D341Med (cell line): ENCODE measurements around the gene ANAPC2.

Experiments
- DNase-seq: peaks from one replicate; pipeline ENCODE4 v3.0.0; 2012; ENCODE audit warnings: low spot score

ANAPC2 gene, protein sequence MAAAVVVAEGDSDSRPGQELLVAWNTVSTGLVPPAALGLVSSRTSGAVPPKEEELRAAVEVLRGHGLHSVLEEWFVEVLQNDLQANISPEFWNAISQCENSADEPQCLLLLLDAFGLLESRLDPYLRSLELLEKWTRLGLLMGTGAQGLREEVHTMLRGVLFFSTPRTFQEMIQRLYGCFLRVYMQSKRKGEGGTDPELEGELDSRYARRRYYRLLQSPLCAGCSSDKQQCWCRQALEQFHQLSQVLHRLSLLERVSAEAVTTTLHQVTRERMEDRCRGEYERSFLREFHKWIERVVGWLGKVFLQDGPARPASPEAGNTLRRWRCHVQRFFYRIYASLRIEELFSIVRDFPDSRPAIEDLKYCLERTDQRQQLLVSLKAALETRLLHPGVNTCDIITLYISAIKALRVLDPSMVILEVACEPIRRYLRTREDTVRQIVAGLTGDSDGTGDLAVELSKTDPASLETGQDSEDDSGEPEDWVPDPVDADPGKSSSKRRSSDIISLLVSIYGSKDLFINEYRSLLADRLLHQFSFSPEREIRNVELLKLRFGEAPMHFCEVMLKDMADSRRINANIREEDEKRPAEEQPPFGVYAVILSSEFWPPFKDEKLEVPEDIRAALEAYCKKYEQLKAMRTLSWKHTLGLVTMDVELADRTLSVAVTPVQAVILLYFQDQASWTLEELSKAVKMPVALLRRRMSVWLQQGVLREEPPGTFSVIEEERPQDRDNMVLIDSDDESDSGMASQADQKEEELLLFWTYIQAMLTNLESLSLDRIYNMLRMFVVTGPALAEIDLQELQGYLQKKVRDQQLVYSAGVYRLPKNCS

DNA sequence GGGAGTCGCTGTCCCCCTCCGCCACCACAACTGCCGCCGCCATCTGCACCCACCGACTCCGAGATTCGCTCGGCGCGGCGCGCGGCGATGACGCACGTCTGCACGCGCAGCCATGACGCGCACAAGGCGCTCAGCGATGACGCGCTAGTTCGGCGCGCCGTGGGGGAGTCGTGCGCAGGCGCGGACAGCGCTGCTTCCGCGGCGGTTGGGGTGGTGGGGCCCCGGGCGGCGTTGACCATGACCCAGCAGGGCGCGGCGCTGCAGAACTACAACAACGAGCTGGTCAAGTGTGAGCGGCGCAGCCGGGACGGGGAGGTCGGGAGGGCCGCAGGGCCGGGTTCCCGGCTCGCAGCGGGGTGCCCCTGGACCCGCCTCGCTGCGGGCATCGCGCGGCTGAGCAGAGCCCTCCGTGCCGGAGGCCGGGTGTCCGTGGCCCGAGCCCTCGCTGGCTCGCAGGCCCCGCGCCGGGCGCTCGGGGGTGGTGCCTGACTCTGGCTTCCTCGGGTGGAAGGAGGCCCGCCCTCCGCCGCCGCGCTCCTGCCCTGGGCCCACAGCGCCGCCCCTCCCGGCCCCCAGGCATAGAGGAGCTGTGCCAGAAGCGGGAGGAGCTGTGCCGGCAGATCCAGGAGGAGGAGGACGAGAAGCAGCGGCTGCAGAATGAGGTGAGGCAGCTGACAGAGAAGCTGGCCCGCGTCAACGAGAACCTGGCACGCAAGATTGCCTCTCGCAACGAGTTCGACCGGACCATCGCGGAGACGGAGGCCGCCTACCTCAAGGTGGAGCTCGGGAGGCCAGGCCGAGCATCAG is at the start of gene ANAPC2, which contains the start of gene SSNA1:
Gene ANAPC2 (minus strand): TSS at position 71 of the 807 bp plus-strand sequence. CDS start 28 bp downstream, at position 43.
Gene SSNA1 (plus strand): TSS at position 187 of the 807 bp plus-strand sequence. CDS start 51 bp downstream, at position 238.
- DNase-seq, result peak; percentile 98

- no peak for DNase-seq
Observed at GRCh38 chr9:137236936-137237421, 48.6 kb upstream of the ANAPC2 start.

GRCh38 chr9:137236238-137236935 is 48.0 kb upstream of the ANAPC2 start:
- DNase-seq, result peak; percentile 93

DNA sequence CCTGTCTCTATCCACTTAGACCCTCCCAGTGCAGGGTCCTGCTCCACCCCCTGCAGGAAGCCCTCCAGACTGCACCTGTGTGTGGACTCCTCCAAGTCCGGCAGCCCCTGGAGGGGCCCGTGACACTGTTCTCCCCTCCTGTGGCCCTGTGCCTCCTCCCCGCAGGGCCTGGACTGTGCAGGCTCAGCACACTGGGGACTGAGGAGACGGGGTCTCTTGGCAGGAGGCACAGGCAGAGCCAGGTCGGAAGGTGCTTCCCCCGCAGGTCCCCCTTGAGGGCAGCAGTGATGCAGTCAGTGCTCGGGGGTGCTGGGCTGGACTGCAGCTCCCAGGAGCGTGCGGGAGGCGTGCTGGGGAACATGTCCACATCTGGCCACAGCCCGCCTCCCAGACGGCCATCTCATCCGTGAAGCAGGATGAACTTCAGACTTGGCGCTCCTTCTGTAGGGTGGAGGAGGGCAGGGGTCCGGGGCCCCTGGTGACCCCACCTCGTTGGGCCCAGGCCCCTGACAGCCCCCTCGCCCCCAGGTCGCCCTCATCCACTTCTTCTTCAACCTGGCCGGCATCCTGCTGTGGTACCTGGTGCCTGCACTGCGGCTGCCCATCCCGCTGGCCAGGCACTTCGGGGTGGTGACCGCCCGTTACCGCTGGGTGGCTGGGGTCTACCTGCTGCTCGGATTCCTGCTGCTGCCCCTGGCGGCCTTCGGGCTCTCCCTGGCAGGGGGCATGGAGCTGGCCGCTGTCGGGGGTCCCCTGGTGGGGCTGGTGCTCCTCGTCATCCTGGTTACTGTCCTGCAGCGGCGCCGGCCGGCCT is 47.3 kb upstream of the ANAPC2 start:
- no peak for DNase-seq

DNA sequence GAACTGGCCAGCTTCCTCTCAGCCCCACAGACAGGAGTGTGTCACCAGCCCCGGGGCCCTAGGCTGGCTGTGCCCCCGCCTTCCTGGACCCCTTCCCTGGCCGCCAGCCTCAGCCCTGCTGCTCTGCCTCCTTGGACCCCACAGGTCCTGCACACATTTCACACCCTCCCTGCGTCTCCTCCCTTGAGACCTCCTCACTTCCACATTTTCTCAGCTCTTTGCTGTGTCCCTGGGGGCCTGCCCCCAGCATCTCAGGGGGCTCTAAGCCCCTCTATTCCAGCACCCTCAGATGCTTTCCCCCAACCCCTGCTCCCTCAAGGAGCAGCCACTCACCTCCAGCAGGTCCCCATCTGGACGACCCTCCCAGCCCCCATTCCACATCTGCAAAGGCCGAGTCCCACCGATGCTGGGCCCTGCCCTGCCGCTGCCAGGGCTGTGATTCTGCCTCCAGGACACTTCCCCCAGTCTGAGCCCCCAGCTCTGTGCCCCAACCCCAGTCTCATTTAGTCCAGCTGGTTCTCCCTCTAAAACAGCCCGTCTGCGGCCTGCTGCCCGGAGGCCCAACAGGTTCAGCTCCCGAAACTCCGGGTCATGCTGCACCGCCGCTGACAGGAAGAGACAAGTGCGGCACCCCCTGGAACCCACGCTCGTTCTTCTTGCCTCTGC is 46.5 kb upstream of the ANAPC2 start:
- DNase-seq, result no peak

GRCh38 chr9:137234055-137234697 is 45.8 kb upstream of the ANAPC2 start:
- DNase-seq, result no peak

- DNase-seq, result no peak
Observed at GRCh38 chr9:137233143-137233980, 45.0 kb upstream of the ANAPC2 start.

DNA sequence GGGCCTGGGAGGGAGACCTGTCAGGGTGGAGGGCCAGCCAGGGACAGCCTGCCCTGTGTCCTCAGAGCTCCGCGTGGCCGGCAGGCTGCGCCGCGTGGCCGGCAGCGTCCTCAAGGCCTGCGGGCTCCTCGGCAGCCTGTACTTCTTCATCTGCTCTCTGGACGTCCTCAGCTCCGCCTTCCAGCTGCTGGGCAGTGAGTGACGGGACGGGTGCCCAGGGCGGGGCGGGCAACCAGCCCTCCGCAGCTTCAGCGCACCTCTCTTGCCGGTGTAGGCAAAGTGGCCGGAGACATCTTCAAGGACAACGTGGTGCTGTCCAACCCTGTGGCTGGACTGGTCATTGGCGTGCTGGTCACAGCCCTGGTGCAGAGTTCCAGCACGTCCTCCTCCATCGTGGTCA is 44.1 kb upstream of the ANAPC2 start:
- DNase-seq, result no peak

DNA sequence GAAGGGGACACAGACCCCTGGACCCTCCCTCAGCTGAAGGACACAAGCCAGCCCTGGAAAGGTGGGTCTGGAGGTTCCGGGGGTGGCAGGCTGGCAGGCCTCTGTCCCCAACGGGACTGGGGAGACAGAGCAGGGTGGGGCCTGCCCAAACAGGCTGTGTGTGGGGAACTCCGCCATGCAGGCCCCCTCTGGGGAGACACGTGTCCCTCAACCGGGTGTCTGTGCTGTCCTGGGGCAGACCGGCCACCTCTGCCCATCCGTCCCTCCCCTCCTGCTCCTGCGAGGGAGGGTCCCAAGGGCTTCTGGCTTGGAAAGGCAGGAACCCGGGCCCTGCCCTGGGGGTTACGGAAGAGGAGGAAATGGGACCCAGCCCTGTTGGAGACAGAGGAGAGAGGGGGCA is 43.7 kb upstream of the ANAPC2 start:
- DNase-seq, result no peak

GRCh38 chr9:137231372-137232039 is 43.1 kb upstream of the ANAPC2 start:
- DNase-seq, result no peak

DNA sequence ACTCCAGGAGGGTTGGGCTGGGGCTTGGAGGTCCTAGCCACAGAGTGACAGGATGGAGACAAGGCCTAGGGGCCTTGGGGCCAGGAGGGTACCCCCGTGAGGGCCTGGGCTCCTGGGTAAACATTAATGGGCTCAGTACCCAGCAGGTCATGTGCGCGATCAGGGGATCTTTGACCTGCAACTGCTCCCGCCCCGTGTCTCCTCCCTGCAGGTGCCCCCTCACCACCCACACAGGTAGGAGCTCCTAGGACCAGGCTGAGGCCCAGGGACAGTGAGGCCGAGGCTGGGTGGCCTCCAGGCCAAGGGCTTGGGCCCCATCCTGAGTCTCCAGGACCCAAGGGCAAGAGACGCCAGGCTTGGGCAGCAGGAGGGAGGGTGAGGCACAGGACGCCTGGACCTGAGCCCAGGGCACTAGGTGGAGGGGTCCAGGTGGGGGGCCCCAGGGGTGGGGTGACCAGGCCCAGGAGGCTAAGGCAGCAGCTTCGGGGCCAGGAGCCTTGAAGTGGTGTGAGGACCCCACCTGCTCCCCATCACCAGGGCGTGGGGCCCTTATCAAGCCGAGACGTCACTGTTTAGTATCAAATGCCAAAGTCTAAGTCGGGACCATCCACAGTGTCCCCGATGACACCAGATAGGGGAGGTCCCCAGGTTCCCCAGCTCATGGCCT is 42.5 kb upstream of the ANAPC2 start, which contains the start of gene SLC34A3:
Gene SLC34A3 (plus strand): TSS at position 197 of the 667 bp plus-strand sequence. CDS start 802 bp downstream, outside the sequence.
- DNase-seq, result no peak

- DNase-seq, result no peak
Observed at GRCh38 chr9:137229903-137230704, 41.7 kb upstream of the ANAPC2 start.

GRCh38 chr9:137228968-137229896 is 40.9 kb upstream of the ANAPC2 start:
- DNase-seq, result no peak

DNA sequence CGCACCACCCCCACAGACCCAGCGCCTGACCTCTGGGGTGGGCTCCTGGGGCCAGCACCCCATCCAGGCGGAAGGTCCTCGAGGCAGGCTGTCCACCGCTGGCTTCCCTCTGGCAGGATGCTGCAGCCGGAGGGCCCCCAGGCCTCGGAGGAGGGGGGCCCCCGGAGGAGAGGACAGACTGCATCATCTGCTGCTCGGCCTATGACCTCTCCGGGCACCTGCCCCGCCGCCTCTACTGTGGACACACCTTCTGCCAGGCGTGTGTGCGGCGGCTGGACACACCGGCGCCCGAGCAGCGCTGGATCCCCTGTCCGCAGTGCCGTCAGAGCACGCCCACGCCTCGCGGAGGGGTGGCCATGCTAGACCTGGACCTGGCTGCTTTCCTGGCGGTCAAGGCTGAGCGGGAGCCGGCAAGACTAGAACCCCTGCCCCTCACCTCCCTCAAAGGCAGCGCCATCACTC is 40.2 kb upstream of the ANAPC2 start:
- no peak for DNase-seq
